HepG2 (cell line): ENCODE results near the gene ZBTB46. TPM values are rescaled to one million over a fixed set of nuclear protein-coding genes. Genes with fewer than 3 reads are reported as not detected.

ENCODE experiments used
- BCL3 ChIP-seq: sonication (generic); formaldehyde crosslinking; IDR thresholded peaks from 2 replicates; pipeline ENCODE4 v1.5.1; 2020; ENCODE audit warnings: mild to moderate bottlenecking, missing genetic modification reagents, moderate library complexity
- CBX5 ChIP-seq: sonication (generic); formaldehyde crosslinking; IDR thresholded peaks from 2 replicates; pipeline ENCODE4 v1.4.0; 2020; ENCODE audit warnings: missing genetic modification reagents, borderline replicate concordance
- KDM5B ChIP-seq: sonication (generic); formaldehyde crosslinking; IDR thresholded peaks from 2 replicates; pipeline ENCODE4 v1.4.0; 2020; ENCODE audit warnings: missing genetic modification reagents, mild to moderate bottlenecking, borderline replicate concordance
- MATR3 ChIP-seq: sonication (generic); formaldehyde crosslinking; IDR thresholded peaks from 2 replicates; pipeline ENCODE4 v1.4.0; 2020; ENCODE audit warnings: missing genetic modification reagents
- NONO ChIP-seq, 2 experiments: fragments of 450-650 bp in 1 of 2; sonication (generic) in 1 of 2; formaldehyde crosslinking in 1 of 2; IDR thresholded peaks in 1 of 2; conservative IDR thresholded peaks in 1 of 2; 2 replicates each; pipeline versions ENCODE4 v1.6.1 to v1.8.0; 2017 to 2022; ENCODE audit warnings: mild to moderate bottlenecking in 1 of 2, missing genetic modification reagents in 1 of 2, moderate library complexity in 1 of 2
- PITX1 ChIP-seq: sonication (generic); formaldehyde crosslinking; IDR thresholded peaks from 2 replicates; pipeline ENCODE4 v1.5.1; 2020; ENCODE audit warnings: mild to moderate bottlenecking, missing genetic modification reagents
- SIN3B ChIP-seq: fragments of 150-350 bp; IDR thresholded peaks from 2 replicates; pipeline ENCODE4 v1.6.1; 2014; ENCODE audit warnings: low read length
- SOX5 ChIP-seq: IDR thresholded peaks from 2 replicates; pipeline ENCODE4 v1.6.1; 2016; ENCODE audit warnings: borderline replicate concordance
- THAP9 ChIP-seq: sonication (generic); formaldehyde crosslinking; IDR thresholded peaks from 2 replicates; pipeline ENCODE4; 2020; ENCODE audit warnings: missing genetic modification reagents, mild to moderate bottlenecking, borderline replicate concordance
- TOE1 ChIP-seq: sonication (generic); formaldehyde crosslinking; IDR thresholded peaks from 2 replicates; pipeline ENCODE4 v1.4.0; 2020; ENCODE audit warnings: mild to moderate bottlenecking, missing genetic modification reagents
- ZFP82 ChIP-seq: sonication (generic); formaldehyde crosslinking; IDR thresholded peaks from 2 replicates; pipeline ENCODE4 v1.5.1; 2020; ENCODE audit warnings: mild to moderate bottlenecking, missing genetic modification reagents, borderline replicate concordance
- ZFP91 ChIP-seq: sonication (generic); formaldehyde crosslinking; IDR thresholded peaks from 2 replicates; pipeline ENCODE4 v1.9.0; 2022; ENCODE audit warnings: missing genetic modification reagents, mild to moderate bottlenecking, borderline replicate concordance
- polyA plus RNA-seq, 8 experiments: library from polyadenylated mRNA; depleted of rRNA in 3 of 8; stranded (reverse) in 7 of 8; unstranded in 1 of 8; fragments of >200 nt; fragmentation: Illumina TruSeq in 4 of 8; extraction: Trizol in 4 of 8; gene quantifications; 2 replicates each; pipeline versions ENCODE4 v1.2.1 to v1.2.3, GENCODE V29; 2011 to 2016; ENCODE audit warnings: low read depth in 4 of 8, missing spikeins in 1 of 8, mixed read lengths in 1 of 8; ENCODE audit not compliant: insufficient read depth in 1 of 8
- total RNA-seq, 5 experiments: library from RNA; depleted of rRNA; stranded (reverse); fragments of >200 nt; fragmentation: Illumina TruSeq; extraction: Trizol; gene quantifications; 2 replicates each; pipeline ENCODE4 v1.2.3, GENCODE V29; 2016; ENCODE audit warnings: low read depth in 1 of 5

ZBTB46 gene
- total and polyA plus RNA-seq, 2 of the 13 experiments (the other 11 are each of a cell fraction or from before 2014, with no cell fraction given): 1.6 to 13.5 TPM

GRCh38 chr20:63709149-63709527 lies 121.9 kb downstream of the ZBTB46 start (continued):
- TF ChIP-seq ZFP91 (CRISPR knock-in tag) (0 out of 2 replicates have a peak, but pooled peaks have one; percentile 15), BCL3 (CRISPR knock-in tag) (no peak), KDM5B (0 out of 2 replicates have a peak, but pooled peaks have one; percentile 24), MATR3 (CRISPR knock-in tag) (no peak), PITX1 (CRISPR knock-in tag) (no peak), TOE1 (CRISPR knock-in tag) (no peak), SIN3B (no peak), CBX5 (CRISPR knock-in tag) (0 out of 2 replicates have a peak, but pooled peaks have one; percentile 12), NONO (IDR thresholded peaks at IDR 0.05) (no peak), NONO (CRISPR knock-in tag; conservative IDR thresholded peaks at IDR 0.05) (no peak), SOX5 (CRISPR knock-in tag) (no peak), ZFP82 (no peak), THAP9 (CRISPR knock-in tag) (no peak)
- TF ChIP-seq, all 625 proteins: peak for 13
